ENCODE measurements around the gene PCDHGC3. TPM values are rescaled to one million over a fixed set of nuclear protein-coding genes. Genes with fewer than 3 reads are reported as not detected.

The PCDHGC3 gene
- total and polyA plus RNA-seq, 8 donors = 65.4 to 152 (median 118) TPM

DNA sequence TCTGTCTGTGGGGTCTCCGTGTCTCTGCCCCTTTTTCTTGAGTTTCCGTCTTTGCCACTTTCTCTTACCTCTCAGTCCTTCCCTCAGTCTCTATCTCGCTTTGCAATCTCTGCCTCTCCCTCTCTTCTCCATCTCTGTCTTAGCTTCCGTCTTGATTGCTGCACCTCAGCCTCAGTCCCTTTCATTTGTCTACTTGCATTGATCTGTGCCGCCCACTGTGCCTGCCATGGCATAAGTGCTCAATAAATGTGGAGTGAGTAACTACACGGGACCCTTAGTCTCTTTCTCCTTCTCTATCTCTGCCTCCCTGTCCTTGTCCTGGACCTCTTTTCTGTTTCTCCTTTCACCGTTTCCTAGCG lies 19.7 kb downstream of the PCDHGC3 start:
- Histone ChIP-seq H3K4me1 (peaks cover 8 to 26% of the 10 kb centered on the region in 2 donors), H3K36me3 (peaks cover 0 to 18% of the 10 kb centered on the region in 2 donors), H3K27ac (no peak overlapping the region), H3K9me3 (no peaks in the 10 kb centered on the region), H3K4me3 (no peak overlapping the region), H3K27me3 (peaks cover 15 to 50% of the 10 kb centered on the region in 2 donors)
- TF ChIP-seq, protein P1, sequence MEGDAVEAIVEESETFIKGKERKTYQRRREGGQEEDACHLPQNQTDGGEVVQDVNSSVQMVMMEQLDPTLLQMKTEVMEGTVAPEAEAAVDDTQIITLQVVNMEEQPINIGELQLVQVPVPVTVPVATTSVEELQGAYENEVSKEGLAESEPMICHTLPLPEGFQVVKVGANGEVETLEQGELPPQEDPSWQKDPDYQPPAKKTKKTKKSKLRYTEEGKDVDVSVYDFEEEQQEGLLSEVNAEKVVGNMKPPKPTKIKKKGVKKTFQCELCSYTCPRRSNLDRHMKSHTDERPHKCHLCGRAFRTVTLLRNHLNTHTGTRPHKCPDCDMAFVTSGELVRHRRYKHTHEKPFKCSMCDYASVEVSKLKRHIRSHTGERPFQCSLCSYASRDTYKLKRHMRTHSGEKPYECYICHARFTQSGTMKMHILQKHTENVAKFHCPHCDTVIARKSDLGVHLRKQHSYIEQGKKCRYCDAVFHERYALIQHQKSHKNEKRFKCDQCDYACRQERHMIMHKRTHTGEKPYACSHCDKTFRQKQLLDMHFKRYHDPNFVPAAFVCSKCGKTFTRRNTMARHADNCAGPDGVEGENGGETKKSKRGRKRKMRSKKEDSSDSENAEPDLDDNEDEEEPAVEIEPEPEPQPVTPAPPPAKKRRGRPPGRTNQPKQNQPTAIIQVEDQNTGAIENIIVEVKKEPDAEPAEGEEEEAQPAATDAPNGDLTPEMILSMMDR (IDR thresholded peaks at IDR 0.05) = no peak
- no peak for DNase-seq
- no peak for ATAC-seq
- intact Hi-C loops (cut with DNase I) = no loop called here

DNA sequence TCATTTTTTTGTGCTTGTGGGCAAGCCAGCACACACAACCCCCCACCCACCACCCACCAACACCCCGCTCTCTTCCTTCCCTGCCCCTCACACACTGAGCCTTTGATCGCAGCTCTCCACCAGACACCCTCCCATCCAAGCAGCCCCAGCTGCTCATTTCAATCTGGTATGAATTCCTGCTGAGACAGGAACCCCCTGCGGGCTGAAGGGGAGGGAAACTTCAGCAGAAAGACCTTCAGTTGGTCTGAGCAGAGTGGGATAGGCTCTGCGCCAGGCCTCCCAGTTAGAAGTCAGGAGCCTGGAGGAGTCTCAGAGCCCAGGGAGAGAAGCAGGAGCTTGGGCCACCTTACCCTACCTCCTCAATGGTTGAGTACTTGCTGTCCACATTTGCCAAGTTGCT lies 20.3 kb downstream of the PCDHGC3 start:
- peaks cover 11 to 44% of the 10 kb centered on the region in 2 donors for H3K27me3 ChIP-seq
- H3K4me3 ChIP-seq = no peak overlapping the region
- peaks cover 0 to 12% of the 10 kb centered on the region in 2 donors for H3K36me3 ChIP-seq
- TF ChIP-seq, protein P1 (IDR thresholded peaks at IDR 0.05) = no peak
- intact Hi-C loops (cut with DNase I) = no loop called here
- no peak overlapping the region for H3K27ac ChIP-seq
- H3K4me1 ChIP-seq = peaks cover 8 to 26% of the 10 kb centered on the region in 2 donors
- no peaks in the 10 kb centered on the region for H3K9me3 ChIP-seq
- DNase-seq (peak in 1 of 4 donors; percentile 58), ATAC-seq (no peak)

- TF ChIP-seq, protein P1 (IDR thresholded peaks at IDR 0.05) = no peak
- H3K4me3 ChIP-seq = no peak overlapping the region
- no peak for ATAC-seq
- no peaks in the 10 kb centered on the region for H3K36me3 ChIP-seq
- H3K4me1 ChIP-seq = peaks cover 0 to 2% of the 10 kb centered on the region in 2 donors
- DNase-seq = no peak
- H3K9me3 ChIP-seq = no peaks in the 10 kb centered on the region
- no peak overlapping the region for H3K27ac ChIP-seq
- H3K27me3 ChIP-seq = no peaks in the 10 kb centered on the region
- intact Hi-C loops (cut with DNase I) = no loop called here
These were observed 26.0 kb downstream of the PCDHGC3 start for GRCh38 chr5:141501761-141502160.

DNA sequence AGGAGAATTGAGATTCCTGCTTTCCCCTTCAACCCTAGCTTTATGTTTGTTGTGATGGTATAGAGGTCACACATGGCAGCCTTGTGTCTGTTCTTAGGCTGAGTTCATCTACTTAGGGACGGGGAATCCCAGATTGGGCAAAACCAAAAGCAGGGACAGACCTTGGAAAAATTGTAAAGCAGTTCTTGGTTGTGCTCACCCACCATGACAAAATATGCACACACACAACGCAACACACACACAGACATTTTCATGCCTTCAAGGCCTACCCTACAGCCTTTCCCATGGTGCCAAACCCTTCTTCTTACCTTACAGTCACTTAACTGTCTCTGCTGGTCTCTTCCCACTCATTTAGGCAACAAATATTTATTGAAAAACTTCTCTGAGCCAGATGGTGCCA lies 27.9 kb downstream of the PCDHGC3 start:
- no peaks in the 10 kb centered on the region for H3K9me3 ChIP-seq
- H3K36me3 ChIP-seq = no peaks in the 10 kb centered on the region
- intact Hi-C loops (cut with DNase I) = no loop called here
- no peak for ATAC-seq
- H3K27ac ChIP-seq = no peak overlapping the region
- DNase-seq = no peak
- H3K4me3 ChIP-seq = no peak overlapping the region
- TF ChIP-seq, protein P1 (IDR thresholded peaks at IDR 0.05) = no peak
- peaks cover 6 to 21% of the 10 kb centered on the region in 2 donors for H3K4me1 ChIP-seq
- H3K27me3 ChIP-seq = peaks cover 0 to 1% of the 10 kb centered on the region in 2 donors

DNA sequence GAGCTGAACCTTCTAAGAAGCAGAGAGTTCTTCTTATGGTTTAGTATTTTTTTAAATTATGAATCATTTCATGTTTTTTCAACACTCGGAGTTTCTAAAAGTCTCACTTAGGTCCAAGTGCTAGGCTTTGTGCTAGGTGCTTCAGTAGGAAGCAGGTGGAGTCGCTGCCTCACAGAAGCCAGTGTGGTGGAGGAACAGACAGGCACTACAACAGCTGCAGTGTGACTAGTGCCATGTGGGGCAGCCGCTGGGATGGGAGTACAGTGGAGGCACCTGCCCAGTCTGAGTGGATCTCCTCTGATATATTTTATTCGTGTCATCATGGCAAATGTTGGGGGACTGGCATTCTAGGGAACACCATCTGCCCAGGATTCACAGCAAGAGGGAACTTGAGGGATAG lies 28.4 kb downstream of the PCDHGC3 start:
- TF ChIP-seq, protein P1 (IDR thresholded peaks at IDR 0.05) = no peak
- H3K27ac ChIP-seq = no peak overlapping the region

More for the DNA sequence above, 28.4 kb downstream of the PCDHGC3 start:
- intact Hi-C loops (cut with DNase I) = no loop called here
- Histone ChIP-seq H3K9me3 (no peaks in the 10 kb centered on the region), H3K4me3 (no peak overlapping the region), H3K4me1 (peaks cover 7 to 26% of the 10 kb centered on the region in 2 donors), H3K27me3 (peaks cover 0 to 7% of the 10 kb centered on the region in 2 donors), H3K36me3 (no peaks in the 10 kb centered on the region)
- ATAC-seq = no peak
- no peak for DNase-seq

All from left lung (tissue), 10 donors.